PC-3 (cell line): ENCODE data around the gene IL24. TPM values are rescaled to one million over a fixed set of nuclear protein-coding genes. Genes with fewer than 3 reads are reported as not detected.

ENCODE experiments used
- ATAC-seq: fragments of 200-7000 bp; cut with Tn5 transposase; 2 replicates; pipeline ENCODE4 v1.9.1; 2020; ENCODE audit warnings: mild to moderate bottlenecking, moderate library complexity
- BruUV-seq: library from RNA; stranded (reverse); fragments of 400-500 nt; replicated peaks from 2 replicates; lab custom pipeline; 2021; lab: Mats Ljungman, UMichigan
- CTCF ChIA-PET: fragments of 300-600 bp; sonication (Branson Sonifier 250); formaldehyde crosslinking; loops from one replicate; lab custom pipeline; 2022; ENCODE audit warnings: antibody characterized with exemption; lab: Charles Lee
- POLR2A ChIA-PET: fragments of 300-600 bp; sonication (Branson Sonifier 250); formaldehyde crosslinking; loops from one replicate; lab custom pipeline; 2022; ENCODE audit warnings: antibody characterized with exemption; ENCODE audit not compliant: unreplicated experiment; lab: Charles Lee
- DNase-seq: peaks from one replicate; pipeline ENCODE4 v3.0.0-alpha.2; 2015
- H2AFZ ChIP-seq: fragments of 300-600 bp; sonication (generic); 2 replicates; pipeline ENCODE4 v1.6.0; 2016; ENCODE audit warnings: antibody characterized with exemption, low read length
- H3F3A ChIP-seq: fragments of 300-600 bp; sonication (generic); one replicate; pipeline ENCODE4 v1.6.0; 2017; ENCODE audit warnings: antibody characterized with exemption, low read length, control low read depth, mild to moderate bottlenecking; ENCODE audit not compliant: unreplicated experiment
- H3K27ac ChIP-seq: fragments of 300-600 bp; sonication (generic); 2 replicates; pipeline ENCODE4 v1.5.1; 2016; ENCODE audit warnings: mild to moderate bottlenecking, low read length
- H3K27me3 ChIP-seq: fragments of 300-600 bp; sonication (generic); 2 replicates; pipeline ENCODE4 v1.6.1; 2016; ENCODE audit warnings: low read length, mixed read lengths
- H3K36me3 ChIP-seq: fragments of 300-600 bp; sonication (generic); 2 replicates; pipeline ENCODE4 v1.6.1; 2016; ENCODE audit warnings: low read depth, mixed run types, low read length, mixed read lengths
- H3K4me1 ChIP-seq: fragments of 300-600 bp; sonication (generic); 2 replicates; pipeline ENCODE4 v1.5.1; 2016; ENCODE audit warnings: low read length; ENCODE audit not compliant: insufficient read depth
- H3K4me2 ChIP-seq: fragments of 300-600 bp; sonication (generic); 2 replicates; pipeline ENCODE4 v1.6.0; 2016; ENCODE audit warnings: low read length
- H3K4me3 ChIP-seq: fragments of 300-600 bp; sonication (generic); 2 replicates; pipeline ENCODE4 v1.5.1; 2016; ENCODE audit warnings: mild to moderate bottlenecking, low read length, mixed read lengths
- H3K79me2 ChIP-seq: fragments of 300-600 bp; sonication (generic); 2 replicates; pipeline ENCODE4 v1.6.1; 2017; ENCODE audit warnings: low read length, mixed read lengths
- H3K9ac ChIP-seq: fragments of 300-600 bp; sonication (generic); 2 replicates; pipeline ENCODE4 v1.6.0; 2016; ENCODE audit warnings: mild to moderate bottlenecking, low read length
- H3K9me2 ChIP-seq: fragments of 300-600 bp; sonication (generic); replicated peaks from 2 replicates; pipeline ENCODE4 v1.6.1; 2016; ENCODE audit warnings: mixed run types, low read length, mixed read lengths
- H3K9me3 ChIP-seq: fragments of 300-600 bp; sonication (generic); 2 replicates; pipeline ENCODE4 v1.6.1; 2016; ENCODE audit warnings: low read length, mixed read lengths
- H4K20me1 ChIP-seq: fragments of 300-600 bp; sonication (generic); 2 replicates; pipeline ENCODE4 v1.6.1; 2016; ENCODE audit warnings: low read length, mixed read lengths
- EZH2 ChIP-seq: fragments of 300-600 bp; sonication (generic); IDR thresholded peaks from one replicate; pipeline ENCODE4 v1.6.1; 2017; ENCODE audit warnings: antibody characterized with exemption, mild to moderate bottlenecking, low read length; ENCODE audit not compliant: unreplicated experiment
- EZH2phosphoT487 ChIP-seq: fragments of 300-600 bp; sonication (generic); IDR thresholded peaks from 2 replicates; pipeline ENCODE4 v1.6.1; 2018; ENCODE audit warnings: mild to moderate bottlenecking, antibody characterized with exemption, low read length, borderline replicate concordance
- intact Hi-C: fragments of 100-400 bp; cut with micrococcal nuclease; formaldehyde crosslinking; loops from 2 replicates; pipeline ENCODE4 v1.9.0; 2023
- total RNA-seq: library from RNA; depleted of rRNA; stranded (reverse); fragments of >200 nt; gene quantifications from 2 replicates; pipeline ENCODE4 v1.2.3, GENCODE V29; 2014
- TF ChIP-seq, protein P1 (sequence below): fragments of 300-600 bp; sonication (generic); conservative IDR thresholded peaks from 2 replicates; pipeline ENCODE4 v1.5.1; 2017; ENCODE audit warnings: antibody characterized with exemption, low read depth, mild to moderate bottlenecking, low read length

The IL24 gene
- total RNA-seq, 1 experiment from 2014 or later = 1.9 TPM

DNA sequence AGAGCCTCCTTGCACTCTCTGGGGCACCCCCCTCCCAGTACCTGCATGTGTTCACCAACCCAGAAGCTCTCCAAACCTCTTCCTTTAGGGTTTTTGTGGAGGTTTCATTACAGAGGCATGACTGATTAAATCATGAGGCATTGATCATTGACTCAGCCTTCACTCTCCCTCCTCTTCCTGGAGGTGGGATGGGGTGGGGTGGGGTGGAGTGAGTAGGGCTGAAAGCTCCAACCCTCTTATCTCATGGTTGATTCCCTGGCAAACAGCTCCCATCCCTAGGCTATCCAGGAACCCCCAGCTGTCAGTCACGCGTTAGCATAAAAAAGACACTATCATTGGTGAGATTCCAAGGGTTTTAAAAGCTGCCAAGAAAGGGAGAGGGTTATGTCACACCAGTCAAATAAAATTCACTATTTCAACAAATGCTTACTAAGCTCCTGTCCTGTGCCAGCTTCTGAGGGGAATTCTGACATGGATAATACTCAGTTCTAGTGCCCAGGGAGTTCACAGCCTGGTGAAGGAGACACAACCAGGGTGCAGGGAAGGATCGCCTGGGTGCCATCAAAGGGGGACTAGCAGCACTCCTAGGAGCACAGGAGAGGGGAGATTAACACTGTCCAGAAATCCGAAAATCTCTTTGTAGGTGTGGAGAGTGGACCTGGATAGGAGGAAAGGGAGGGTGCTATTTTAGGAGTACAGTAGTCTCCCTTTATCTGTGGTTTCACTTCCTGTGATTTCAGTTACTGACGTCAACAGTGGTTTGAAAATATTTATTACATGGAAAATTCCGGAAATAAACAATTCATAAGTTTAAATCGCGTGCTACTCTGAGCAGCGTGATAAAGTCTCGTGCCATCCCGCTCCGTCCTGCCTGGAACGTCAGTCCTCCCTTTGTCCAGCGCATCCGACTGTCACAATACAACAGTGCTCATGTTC is 6.8 kb upstream of the IL24 start:
- Histone ChIP-seq H3F3A (peaks cover 5% of the 10 kb centered on the region), H3K9ac (peak overlapping the region; percentile 88), H4K20me1 (no peaks in the 10 kb centered on the region), H2AFZ (peak overlapping the region; percentile 8; the same call in 1 of the 2 replicates), H3K9me3 (no peaks in the 10 kb centered on the region), H3K9me2 (no peaks in the 10 kb centered on the region), H3K4me3 (peak overlapping the region; percentile 48), H3K4me1 (peaks cover 72% of the 10 kb centered on the region), H3K27me3 (no peaks in the 10 kb centered on the region), H3K4me2 (peak overlapping the region; percentile 81), H3K27ac (peak overlapping the region; percentile 92), H3K79me2 (no peaks in the 10 kb centered on the region), H3K36me3 (no peaks in the 10 kb centered on the region)
- intact Hi-C loops = loop anchor here (1.0 kb wide), 2 partner anchors 21 to 25 kb away; partner anchors contain the start of gene IL20
- peak; percentile 77 for ATAC-seq
- TF ChIP-seq EZH2phosphoT487 = no peak
- TF ChIP-seq, protein P1, sequence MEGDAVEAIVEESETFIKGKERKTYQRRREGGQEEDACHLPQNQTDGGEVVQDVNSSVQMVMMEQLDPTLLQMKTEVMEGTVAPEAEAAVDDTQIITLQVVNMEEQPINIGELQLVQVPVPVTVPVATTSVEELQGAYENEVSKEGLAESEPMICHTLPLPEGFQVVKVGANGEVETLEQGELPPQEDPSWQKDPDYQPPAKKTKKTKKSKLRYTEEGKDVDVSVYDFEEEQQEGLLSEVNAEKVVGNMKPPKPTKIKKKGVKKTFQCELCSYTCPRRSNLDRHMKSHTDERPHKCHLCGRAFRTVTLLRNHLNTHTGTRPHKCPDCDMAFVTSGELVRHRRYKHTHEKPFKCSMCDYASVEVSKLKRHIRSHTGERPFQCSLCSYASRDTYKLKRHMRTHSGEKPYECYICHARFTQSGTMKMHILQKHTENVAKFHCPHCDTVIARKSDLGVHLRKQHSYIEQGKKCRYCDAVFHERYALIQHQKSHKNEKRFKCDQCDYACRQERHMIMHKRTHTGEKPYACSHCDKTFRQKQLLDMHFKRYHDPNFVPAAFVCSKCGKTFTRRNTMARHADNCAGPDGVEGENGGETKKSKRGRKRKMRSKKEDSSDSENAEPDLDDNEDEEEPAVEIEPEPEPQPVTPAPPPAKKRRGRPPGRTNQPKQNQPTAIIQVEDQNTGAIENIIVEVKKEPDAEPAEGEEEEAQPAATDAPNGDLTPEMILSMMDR = no peak
- TF ChIP-seq EZH2 = no peak
- ChIA-PET CTCF (interaction anchor here (0.6 to 1.9 kb wide), 7 partner anchors 13 to 419 kb away, joined by 3 to 16 read pairs (median 5); partner anchors contain the start of gene IL20), POLR2A (interaction anchor here (0.5 to 1.4 kb wide), 8 partner anchors 10 to 260 kb away, joined by 3 to 19 read pairs (median 4); partner anchors contain the start of gene C1orf116)
- peak; percentile 99 for DNase-seq
- BruUV-seq = TSS peak; percentile 90

DNA sequence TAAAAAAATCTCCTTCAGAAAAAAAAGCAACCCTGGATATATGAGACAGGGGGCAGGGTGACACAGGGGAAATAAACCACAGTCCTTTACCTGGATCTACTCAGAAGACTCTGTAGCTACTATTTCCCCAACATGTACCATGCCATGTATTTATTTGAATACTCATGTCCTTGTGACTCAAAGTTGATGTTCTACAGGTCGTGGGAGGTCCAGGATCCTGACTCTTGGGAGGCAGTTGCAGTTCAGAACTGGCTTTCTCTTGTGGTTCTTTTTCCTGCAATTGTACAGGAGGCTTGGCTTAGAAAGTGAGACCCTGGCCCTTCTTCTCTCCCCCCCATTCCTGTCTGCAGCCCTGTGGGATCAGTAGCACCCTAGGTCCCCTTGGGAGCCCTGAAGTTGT is 5.8 kb upstream of the IL24 start:
- intact Hi-C loops = no loop called here

More for the DNA sequence above, 5.8 kb upstream of the IL24 start:
- peak overlapping the region; percentile 48 for H3K4me3 ChIP-seq
- H3K4me2 ChIP-seq = peak overlapping the region; percentile 81
- no peaks in the 10 kb centered on the region for H3K36me3 ChIP-seq
- peak overlapping the region; percentile 92 for H3K27ac ChIP-seq
- H3K27me3 ChIP-seq = no peaks in the 10 kb centered on the region
- BruUV-seq = no TSS peak
- H2AFZ ChIP-seq = no peak overlapping the region
- ATAC-seq (peak; percentile 5), DNase-seq (peak; percentile 66)
- no peaks in the 10 kb centered on the region for H3K9me3 ChIP-seq
- no peaks in the 10 kb centered on the region for H4K20me1 ChIP-seq
- H3K9me2 ChIP-seq = no peaks in the 10 kb centered on the region
- ChIA-PET CTCF (interaction anchor here (1.7 to 1.9 kb wide), 2 partner anchors 18 to 21 kb away, joined by 12 to 16 read pairs; no protein-coding TSS in a partner anchor), POLR2A (interaction anchor here (0.8 kb wide), 1 partner anchor 256 kb away, joined by 4 read pairs; the partner anchor contains the start of gene DYRK3)
- peaks cover 5% of the 10 kb centered on the region for H3F3A ChIP-seq
- TF ChIP-seq, protein P1 = peak; percentile 16; the same call in 1 of the 2 replicates
- no peak for TF ChIP-seq EZH2phosphoT487
- peak overlapping the region; percentile 88 for H3K9ac ChIP-seq
- H3K4me1 ChIP-seq = peaks cover 82% of the 10 kb centered on the region
- no peaks in the 10 kb centered on the region for H3K79me2 ChIP-seq
